HG02973 (cell line): ENCODE results near the gene PRR16.

Source experiments
- ATAC-seq: cut with Tn5 transposase; IDR thresholded peaks from one replicate; pipeline ENCODE4 v1.9.1; 2021; ENCODE audit warnings: moderate library complexity; ENCODE audit not compliant: unreplicated experiment

The PRR16 gene

DNA sequence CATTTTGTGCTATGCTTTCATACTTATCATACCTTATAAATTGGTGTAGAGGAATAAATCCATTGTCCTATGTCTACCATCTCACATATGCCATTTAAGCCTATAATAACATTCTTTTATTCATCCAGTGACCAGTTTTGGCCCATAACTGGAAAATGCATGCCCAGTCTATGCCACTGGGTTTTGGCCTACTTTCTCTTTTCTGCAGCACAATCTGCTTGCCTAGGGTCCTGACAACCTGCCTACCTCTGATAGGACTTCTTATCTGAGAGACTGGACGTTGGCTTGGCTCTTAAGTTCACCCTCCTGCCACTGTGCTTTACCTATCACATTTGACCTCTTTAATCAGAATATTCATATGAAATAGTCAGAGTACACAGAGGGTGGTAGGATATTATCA is 103.0 kb downstream of the PRR16 start:
- no peak for ATAC-seq

- ATAC-seq = no peak
Observed at GRCh38 chr5:120567921-120568320, 103.8 kb downstream of the PRR16 start.

- no peak for ATAC-seq
Observed at GRCh38 chr5:120568711-120569110, 104.6 kb downstream of the PRR16 start.

DNA sequence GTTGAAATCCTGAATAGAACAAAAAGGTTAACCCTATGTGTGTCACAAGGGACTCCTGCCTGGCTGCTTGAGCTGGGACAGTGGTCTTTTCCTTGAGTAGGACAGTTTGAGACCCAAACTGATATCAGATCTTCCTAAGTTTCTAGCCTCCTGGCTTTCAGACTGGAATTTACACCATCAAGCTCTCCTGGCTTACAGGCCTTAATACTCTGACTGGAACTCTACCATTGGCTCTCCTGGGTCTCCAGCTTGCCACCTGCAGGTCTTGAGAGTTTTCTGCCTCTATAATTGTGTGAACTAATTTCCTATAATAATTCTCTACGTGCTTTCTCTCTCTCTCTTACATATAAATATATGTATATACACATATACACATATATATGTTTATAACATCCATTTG is 112.5 kb downstream of the PRR16 start:
- no peak for ATAC-seq

GRCh38 chr5:120582635-120583034 is 118.5 kb downstream of the PRR16 start:
- no peak for ATAC-seq

DNA sequence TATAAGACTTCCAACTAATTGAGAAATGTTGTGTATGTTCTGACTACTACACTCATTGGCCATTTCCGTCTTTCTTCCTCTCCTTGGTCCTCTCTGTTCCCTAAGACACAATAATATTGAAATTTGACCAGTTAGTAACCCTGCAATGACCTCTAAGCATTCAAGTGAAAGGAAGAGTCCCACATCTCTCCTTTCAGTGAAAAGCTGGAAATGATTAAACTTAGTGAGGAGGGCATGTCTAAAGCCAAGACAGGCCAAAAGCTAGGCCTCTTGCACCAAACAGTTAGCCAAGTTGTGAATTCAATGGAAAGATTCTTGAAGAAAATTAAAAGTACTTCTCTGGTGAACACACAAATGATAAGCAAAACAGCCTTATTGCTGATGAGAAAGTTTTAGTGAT is 122.5 kb downstream of the PRR16 start:
- no peak for ATAC-seq

- ATAC-seq = no peak
Observed at GRCh38 chr5:120591911-120592310, 127.8 kb downstream of the PRR16 start.

DNA sequence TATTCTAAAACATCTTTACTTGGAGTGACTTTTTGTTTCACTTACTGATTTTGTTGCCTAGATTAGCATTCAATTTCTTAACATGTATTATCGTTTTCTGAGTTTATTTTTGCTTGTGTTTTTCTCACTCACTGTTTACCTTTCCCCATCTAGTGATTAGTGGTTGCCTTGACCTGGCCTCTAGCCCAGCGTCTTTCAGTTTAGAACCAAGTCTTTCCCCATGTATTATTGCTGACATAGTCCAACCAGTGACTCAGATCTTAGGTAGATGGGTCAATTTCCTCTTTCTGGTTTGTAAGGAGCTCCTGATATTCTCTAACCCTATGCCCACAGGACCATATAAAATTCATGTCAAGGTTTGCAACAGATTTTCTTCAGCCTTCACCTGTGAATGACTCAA is 135.5 kb downstream of the PRR16 start:
- no peak for ATAC-seq

- ATAC-seq = no peak
Observed at GRCh38 chr5:120600639-120601038, 136.5 kb downstream of the PRR16 start.

DNA sequence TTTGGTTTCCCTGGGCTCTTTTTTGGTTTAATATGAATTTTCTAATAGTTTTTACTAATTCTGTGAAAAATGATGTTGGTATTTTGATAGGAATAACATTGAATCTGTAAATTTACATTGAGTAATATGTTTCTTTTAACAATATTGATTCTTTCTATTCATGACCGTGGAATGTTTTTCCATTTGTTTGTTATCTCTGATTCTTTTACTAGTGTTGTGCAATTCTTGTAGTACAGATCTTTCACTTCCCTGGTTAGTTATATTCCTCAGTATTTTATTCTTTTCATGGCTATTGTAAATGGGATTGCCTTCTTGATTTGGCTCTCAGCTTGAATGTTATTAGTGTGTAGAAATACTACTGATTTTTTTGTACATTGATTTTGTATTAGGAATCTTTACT is 137.9 kb downstream of the PRR16 start:
- no peak for ATAC-seq

DNA sequence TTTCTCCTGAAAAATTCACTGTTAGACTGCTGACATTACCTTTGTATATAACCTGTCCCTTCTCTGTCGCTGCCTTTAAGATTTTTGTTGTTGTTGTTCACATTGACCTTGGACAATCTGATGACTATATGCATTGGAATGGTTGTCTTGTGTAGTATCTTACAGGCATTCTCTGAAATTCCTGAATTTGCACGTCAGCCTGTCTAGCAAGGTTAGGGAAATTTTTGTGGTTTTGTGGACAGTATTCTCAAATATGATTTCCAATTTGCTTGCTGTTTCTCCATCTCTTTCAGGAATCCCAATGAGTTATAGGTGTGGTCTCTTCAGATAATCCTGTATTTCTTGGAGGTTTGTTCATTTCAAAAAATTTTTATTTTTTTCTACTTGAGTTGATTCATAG is 140.8 kb downstream of the PRR16 start:
- ATAC-seq = no peak

- no peak for ATAC-seq
Observed at GRCh38 chr5:120605325-120606079, 141.4 kb downstream of the PRR16 start.

DNA sequence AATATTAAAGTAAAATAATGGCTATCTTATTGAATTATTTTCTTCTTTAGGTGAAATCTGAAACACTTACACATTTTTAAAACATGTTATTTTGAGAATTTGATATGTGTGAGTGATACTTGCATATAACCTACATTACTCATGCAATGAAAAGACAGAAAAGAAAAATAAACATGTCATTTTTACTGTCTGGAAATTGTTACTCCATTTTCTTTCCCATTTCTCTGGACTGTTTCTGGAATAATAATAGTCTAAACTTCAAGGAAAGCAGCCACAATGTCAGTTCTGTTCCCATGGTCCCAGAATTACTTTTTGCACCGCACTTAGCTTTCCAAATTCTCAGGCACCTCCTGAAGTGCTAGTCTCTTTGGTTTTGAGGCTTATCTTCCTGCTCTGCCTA is 145.5 kb downstream of the PRR16 start:
- no peak for ATAC-seq

DNA sequence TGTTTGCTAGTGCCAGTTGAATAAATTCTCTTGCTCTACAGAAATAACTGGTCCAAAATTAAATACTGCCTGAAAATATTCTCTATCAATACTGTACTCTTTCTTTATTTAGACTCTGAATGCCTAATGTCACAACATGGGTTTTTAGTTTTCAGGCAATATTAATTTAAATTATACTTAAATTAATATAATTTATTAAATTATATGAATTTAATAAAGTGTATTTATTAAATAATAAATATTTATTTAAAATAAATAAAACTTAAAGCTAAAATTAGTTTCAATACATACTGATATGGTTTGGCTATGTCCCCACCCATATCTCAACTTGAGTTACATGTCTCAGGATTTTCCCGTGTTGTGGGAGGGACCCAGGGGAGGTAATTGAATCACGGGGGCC is 146.0 kb downstream of the PRR16 start:
- ATAC-seq = no peak

GRCh38 chr5:120613729-120614128 is 149.6 kb downstream of the PRR16 start:
- no peak for ATAC-seq

DNA sequence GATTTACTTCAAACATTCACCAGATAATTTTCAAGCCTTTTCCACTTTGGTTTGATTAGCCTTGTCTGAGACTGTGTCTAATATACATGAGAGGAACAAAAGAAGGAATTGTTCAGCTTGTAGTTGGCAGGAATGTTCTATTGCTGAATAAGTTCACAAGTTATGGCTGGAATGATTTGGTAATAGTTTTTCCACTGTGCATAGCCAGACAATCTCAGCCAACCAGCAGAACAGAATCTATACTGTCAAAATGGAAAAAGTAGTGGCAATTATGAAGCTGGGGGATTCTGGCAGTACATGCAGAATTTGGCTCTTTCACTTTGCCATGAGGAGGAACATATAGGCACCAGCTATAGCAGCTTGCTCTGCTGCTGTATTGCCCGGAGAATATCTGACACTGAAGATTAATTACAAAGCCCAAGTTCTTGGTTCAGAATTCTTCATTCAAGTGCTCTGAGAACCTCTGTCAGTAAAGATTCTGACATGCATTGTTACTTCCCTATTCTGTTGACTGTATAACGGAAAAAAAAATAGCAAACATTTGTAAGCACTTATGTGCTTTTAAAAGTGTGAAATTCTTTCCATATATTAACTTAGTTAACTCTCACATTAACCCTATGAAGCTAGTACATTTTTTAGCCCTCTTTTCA is 150.6 kb downstream of the PRR16 start:
- no peak for ATAC-seq

GRCh38 chr5:120615967-120616645 is 152.0 kb downstream of the PRR16 start:
- no peak for ATAC-seq

- no peak for ATAC-seq
Observed at GRCh38 chr5:120621339-120621738, 157.2 kb downstream of the PRR16 start.

- no peak for ATAC-seq
Observed at GRCh38 chr5:120624021-120624563, 160.0 kb downstream of the PRR16 start.

DNA sequence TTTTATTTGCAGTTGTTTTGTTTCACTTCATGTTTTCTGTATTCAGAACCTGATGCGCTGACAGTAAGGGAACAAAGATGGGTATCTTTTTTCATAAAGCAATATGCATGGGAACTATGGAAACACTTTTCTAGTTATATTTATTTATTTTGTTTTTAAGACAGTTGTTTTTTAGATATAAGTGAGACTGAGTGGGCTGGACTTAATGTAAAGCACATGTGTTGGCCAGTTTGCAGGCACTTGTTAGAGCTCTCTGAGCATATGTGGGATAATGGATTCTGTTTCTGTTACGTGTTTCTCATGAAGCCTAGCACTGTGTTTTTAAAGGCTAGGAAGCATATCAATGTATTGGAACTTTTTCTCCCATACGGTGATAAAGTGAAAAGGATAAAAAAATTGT is 164.1 kb downstream of the PRR16 start:
- no peak for ATAC-seq

DNA sequence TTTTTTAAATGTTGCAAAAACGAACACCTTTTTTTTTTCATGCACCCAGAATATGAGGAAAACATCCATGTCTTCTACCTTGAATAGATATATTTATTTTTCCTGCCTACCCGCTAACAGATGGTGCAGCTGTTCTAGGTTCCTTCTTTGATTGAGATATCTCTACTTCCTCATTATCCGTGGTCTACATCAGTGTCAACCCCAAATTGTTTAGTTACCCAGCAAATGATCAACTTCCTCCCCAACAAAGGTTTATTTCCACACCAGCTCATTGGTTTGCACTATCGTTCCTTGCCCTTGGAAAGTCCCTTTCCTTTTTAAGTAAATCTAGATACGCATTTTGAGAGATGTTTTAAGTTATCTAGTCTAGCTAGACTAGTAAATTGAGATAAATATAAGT is 166.4 kb downstream of the PRR16 start:
- ATAC-seq = no peak

DNA sequence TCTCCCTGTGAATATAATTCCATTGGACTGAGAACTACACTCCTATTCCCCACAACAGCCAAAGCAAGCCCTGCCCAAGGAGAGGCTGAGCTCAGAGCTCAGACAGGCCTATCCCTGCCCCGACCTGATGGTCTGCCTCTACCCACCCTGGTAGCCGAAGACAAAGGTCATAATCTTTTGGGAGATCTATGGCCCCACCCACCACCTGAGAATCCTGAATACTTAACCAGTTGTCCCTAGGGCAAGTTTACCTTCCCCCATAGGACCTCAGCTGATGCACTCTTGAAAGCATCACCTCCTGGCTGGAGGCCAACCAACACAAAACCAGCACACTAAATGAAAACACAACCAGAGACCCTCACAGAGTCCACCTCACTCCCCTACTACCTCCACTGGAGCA is 167.5 kb downstream of the PRR16 start:
- ATAC-seq = no peak
